ENCODE data around the gene PER1.

DNA sequence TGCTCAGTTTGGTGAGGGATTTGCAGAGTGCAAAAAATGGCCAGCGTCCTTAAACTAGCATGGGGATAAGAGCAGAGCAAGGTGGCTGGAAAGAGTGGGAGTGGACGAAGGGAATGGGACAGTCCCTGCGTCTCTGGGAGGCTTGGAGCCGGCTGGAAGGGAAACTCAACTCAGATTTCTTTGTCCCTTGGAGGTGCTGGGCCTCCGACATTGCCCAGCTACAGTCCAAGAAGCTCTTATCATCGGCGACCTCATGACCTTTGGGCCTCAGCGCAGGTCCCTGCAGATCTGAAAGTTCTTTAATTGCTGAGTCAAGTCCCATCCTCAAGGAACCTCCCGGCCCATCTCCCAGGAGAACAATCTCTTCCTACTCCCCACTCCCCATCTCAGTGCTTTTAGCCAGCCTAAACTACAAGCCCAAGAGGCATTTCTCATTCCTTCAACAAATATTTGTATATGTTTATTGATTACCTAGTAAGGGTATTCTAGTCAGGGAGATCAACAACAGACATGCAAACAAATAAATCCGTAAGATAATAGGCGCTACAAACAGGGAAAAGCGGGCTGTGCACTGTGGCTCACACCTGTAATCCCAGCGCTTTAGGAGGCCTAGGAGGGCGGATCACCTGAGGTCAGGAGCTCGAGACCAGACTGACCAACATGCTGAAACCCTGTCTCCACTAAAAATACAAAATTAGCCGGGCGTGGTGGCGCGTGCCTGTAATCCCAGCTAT lies 25.0 kb upstream of the PER1 start:
- TF ChIP-seq POLR2AphosphoS5 (IDR thresholded peaks at IDR 0.05; ENCODE audit: borderline replicate concordance, low read depth, low read length): no peak
- TF ChIP-seq EZH2 (IDR thresholded peaks at IDR 0.05): no peak
- no peak for TF ChIP-seq FOXP2 (optimal IDR thresholded peaks at IDR 0.05; ENCODE audit: control extremely low read depth, extremely low read length, insufficient read depth)

Measured in SK-N-MC (cell line).